OCI-LY1 (cell line): ENCODE results near the gene SLC25A31.

ENCODE experiments used
- H2AFZ ChIP-seq: fragments of 200-600 bp; sonication (generic), shearing (Covaris generic); 2 replicates; pipeline ENCODE4 v1.6.0; 2014; ENCODE audit warnings: antibody characterized with exemption, mild to moderate bottlenecking, low read length
- H3F3A ChIP-seq: fragments of 200-600 bp; sonication (generic), shearing (Covaris generic); 2 replicates; pipeline ENCODE4 v1.6.0; 2014; ENCODE audit warnings: mild to moderate bottlenecking, antibody characterized with exemption, low read length, moderate library complexity; ENCODE audit not compliant: insufficient read depth
- H3K27ac ChIP-seq: fragments of 200-600 bp; sonication (generic); 2 replicates; pipeline ENCODE4 v1.5.1; 2014; ENCODE audit warnings: low read length, mixed run types, mild to moderate bottlenecking, low read depth; ENCODE audit not compliant: poor library complexity, severe bottlenecking
- H3K27me3 ChIP-seq: fragments of 200-600 bp; sonication (generic); 2 replicates; pipeline ENCODE4 v1.6.0; 2014; ENCODE audit warnings: antibody characterized with exemption, mild to moderate bottlenecking, low read length, moderate library complexity; ENCODE audit not compliant: insufficient read depth
- H3K36me3 ChIP-seq: fragments of 200-600 bp; sonication (generic); 2 replicates; pipeline ENCODE4 v1.6.1; 2014; ENCODE audit warnings: mild to moderate bottlenecking, antibody characterized with exemption, low read length, moderate library complexity, mixed read lengths; ENCODE audit not compliant: insufficient read depth
- H3K4me1 ChIP-seq: fragments of 200-600 bp; sonication (generic); 2 replicates; pipeline ENCODE4 v1.5.1; 2014; ENCODE audit warnings: mild to moderate bottlenecking, low read length, moderate library complexity; ENCODE audit not compliant: insufficient read depth, severe bottlenecking
- H3K4me2 ChIP-seq: fragments of 200-600 bp; sonication (generic), shearing (Covaris generic); 2 replicates; pipeline ENCODE4 v1.6.1; 2014; ENCODE audit warnings: low read length
- H3K4me3 ChIP-seq: fragments of 200-600 bp; sonication (generic); 2 replicates; pipeline ENCODE4 v1.5.1; 2014; ENCODE audit warnings: low read length, low read depth, mild to moderate bottlenecking, mixed read lengths; ENCODE audit not compliant: poor library complexity, severe bottlenecking
- H3K79me2 ChIP-seq: fragments of 200-600 bp; shearing (Covaris generic); 2 replicates; pipeline ENCODE4 v1.6.1; 2016; ENCODE audit warnings: mixed run types, low read length, mixed read lengths; ENCODE audit not compliant: insufficient read depth
- H3K9ac ChIP-seq: fragments of 200-600 bp; sonication (generic), shearing (Covaris generic); 2 replicates; pipeline ENCODE4 v1.6.1; 2014; ENCODE audit warnings: mild to moderate bottlenecking, low read length, mixed read lengths
- H3K9me2 ChIP-seq: fragments of 200-600 bp; sonication (generic), shearing (Covaris generic); 2 replicates; pipeline ENCODE4 v1.6.1; 2014; ENCODE audit warnings: low read depth, mild to moderate bottlenecking, low read length, mixed read lengths
- H3K9me3 ChIP-seq: fragments of 200-600 bp; shearing (Covaris generic); 2 replicates; pipeline ENCODE4 v1.6.1; 2014; ENCODE audit warnings: low read length, mixed read lengths
- H4K20me1 ChIP-seq: fragments of 200-600 bp; sonication (generic), shearing (Covaris generic); 2 replicates; pipeline ENCODE4 v1.6.0; 2016; ENCODE audit warnings: mild to moderate bottlenecking, low read length; ENCODE audit not compliant: insufficient read depth
- EZH2 ChIP-seq: fragments of 200-600 bp; sonication (generic), shearing (Covaris generic); IDR thresholded peaks from 2 replicates; pipeline ENCODE4 v1.8.0; 2017; ENCODE audit warnings: borderline replicate concordance, mixed run types, mild to moderate bottlenecking, antibody characterized with exemption, low read length, moderate library complexity, mixed read lengths
- TF ChIP-seq, protein P1 (sequence below): fragments of 200-600 bp; sonication (generic), shearing (Covaris generic); IDR thresholded peaks from 2 replicates; pipeline ENCODE4 v1.5.1; 2017; ENCODE audit warnings: mild to moderate bottlenecking, antibody characterized with exemption, low read length, moderate library complexity, mixed read lengths

Gene SLC25A31

DNA sequence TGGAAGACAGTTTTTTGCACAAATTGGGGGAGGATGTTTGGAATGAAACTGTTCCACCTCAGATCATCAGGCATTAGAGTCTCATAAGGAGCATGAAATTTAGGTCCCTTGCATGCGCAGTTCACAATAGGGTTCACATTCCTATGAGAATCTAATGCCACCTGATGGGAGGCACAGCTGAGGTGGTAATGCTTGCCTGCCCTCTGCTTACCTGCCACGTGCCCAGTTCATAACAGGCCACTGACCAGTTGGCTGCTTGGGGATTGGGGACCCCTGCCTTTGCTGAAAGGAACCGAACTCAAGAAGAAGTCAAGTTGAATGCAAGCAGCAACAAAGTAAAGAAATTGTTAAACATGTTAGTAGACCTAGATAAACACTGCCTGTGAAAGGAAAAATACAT is 47.3 kb downstream of the SLC25A31 start:
- Histone ChIP-seq H2AFZ (no peak overlapping the region), H3K4me2 (no peak overlapping the region), H4K20me1 (no peaks in the 10 kb centered on the region), H3K79me2 (no peaks in the 10 kb centered on the region), H3K4me1 (peaks cover 7% of the 10 kb centered on the region), H3K27ac (no peak overlapping the region), H3F3A (no peaks in the 10 kb centered on the region), H3K9me2 (no peaks in the 10 kb centered on the region), H3K9me3 (no peaks in the 10 kb centered on the region), H3K4me3 (no peak overlapping the region), H3K9ac (no peak overlapping the region), H3K36me3 (no peaks in the 10 kb centered on the region), H3K27me3 (no peaks in the 10 kb centered on the region)
- TF ChIP-seq, protein P1, sequence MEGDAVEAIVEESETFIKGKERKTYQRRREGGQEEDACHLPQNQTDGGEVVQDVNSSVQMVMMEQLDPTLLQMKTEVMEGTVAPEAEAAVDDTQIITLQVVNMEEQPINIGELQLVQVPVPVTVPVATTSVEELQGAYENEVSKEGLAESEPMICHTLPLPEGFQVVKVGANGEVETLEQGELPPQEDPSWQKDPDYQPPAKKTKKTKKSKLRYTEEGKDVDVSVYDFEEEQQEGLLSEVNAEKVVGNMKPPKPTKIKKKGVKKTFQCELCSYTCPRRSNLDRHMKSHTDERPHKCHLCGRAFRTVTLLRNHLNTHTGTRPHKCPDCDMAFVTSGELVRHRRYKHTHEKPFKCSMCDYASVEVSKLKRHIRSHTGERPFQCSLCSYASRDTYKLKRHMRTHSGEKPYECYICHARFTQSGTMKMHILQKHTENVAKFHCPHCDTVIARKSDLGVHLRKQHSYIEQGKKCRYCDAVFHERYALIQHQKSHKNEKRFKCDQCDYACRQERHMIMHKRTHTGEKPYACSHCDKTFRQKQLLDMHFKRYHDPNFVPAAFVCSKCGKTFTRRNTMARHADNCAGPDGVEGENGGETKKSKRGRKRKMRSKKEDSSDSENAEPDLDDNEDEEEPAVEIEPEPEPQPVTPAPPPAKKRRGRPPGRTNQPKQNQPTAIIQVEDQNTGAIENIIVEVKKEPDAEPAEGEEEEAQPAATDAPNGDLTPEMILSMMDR = no peak

- Histone ChIP-seq H3K9ac (no peak overlapping the region), H3F3A (no peaks in the 10 kb centered on the region), H3K27ac (no peak overlapping the region), H3K4me1 (peaks cover 12% of the 10 kb centered on the region), H2AFZ (no peak overlapping the region), H3K9me2 (no peaks in the 10 kb centered on the region), H3K79me2 (no peaks in the 10 kb centered on the region), H3K4me2 (no peak overlapping the region), H3K9me3 (no peaks in the 10 kb centered on the region), H3K36me3 (no peaks in the 10 kb centered on the region), H4K20me1 (no peaks in the 10 kb centered on the region), H3K4me3 (no peak overlapping the region), H3K27me3 (no peaks in the 10 kb centered on the region)
- TF ChIP-seq, protein P1 = no peak
- no peak for TF ChIP-seq EZH2
Observed at GRCh38 chr4:127778102-127778501, 47.9 kb downstream of the SLC25A31 start.

GRCh38 chr4:127780598-127780997 is 50.4 kb downstream of the SLC25A31 start:
- peaks cover 28% of the 10 kb centered on the region for H3K4me1 ChIP-seq
- no peaks in the 10 kb centered on the region for H3F3A ChIP-seq
- no peaks in the 10 kb centered on the region for H3K36me3 ChIP-seq
- H3K9me2 ChIP-seq = no peaks in the 10 kb centered on the region
- H3K4me2 ChIP-seq = no peak overlapping the region
- no peak overlapping the region for H2AFZ ChIP-seq
- no peaks in the 10 kb centered on the region for H3K27me3 ChIP-seq
- TF ChIP-seq EZH2 = no peak
- TF ChIP-seq, protein P1 = no peak
- no peak overlapping the region for H3K4me3 ChIP-seq
- no peaks in the 10 kb centered on the region for H3K79me2 ChIP-seq
- H4K20me1 ChIP-seq = no peaks in the 10 kb centered on the region
- H3K9ac ChIP-seq = no peak overlapping the region
- H3K27ac ChIP-seq = no peak overlapping the region
- no peaks in the 10 kb centered on the region for H3K9me3 ChIP-seq
